Limb (tissue), 2 donors: ENCODE data around the gene IFNK.

Experiments
- DNase-seq, 2 donors: peaks; one replicate each; pipeline ENCODE4 v3.0.0-alpha.2; 2016; ENCODE audit errors: extremely low spot score in 2 of 2

IFNK gene

GRCh38 chr9:27572918-27573633, 49.0 kb downstream of the IFNK start, which contains the start of gene C9orf72:
TSS of gene C9orf72 (minus strand) at chr9:27573481. CDS start at chr9:27567120, 6,361 bp downstream.
- DNase-seq = peak in 1 of 2 donors; percentile 93

GRCh38 chr9:27573634-27574590, 49.8 kb downstream of the IFNK start:
- DNase-seq = peak; percentile 90 to 92
